GM10248 (cell line): ENCODE data around the gene TRAK2.

ENCODE experiments used
- CTCF ChIA-PET: fragments of 300-600 bp; sonication (Branson Sonifier 250); formaldehyde crosslinking; extraction: SDS; loops from one replicate; lab custom pipeline; 2021; ENCODE audit warnings: antibody characterized with exemption; lab: Yijun Ruan, JAX
- POLR2A ChIA-PET: fragments of 350-650 bp; sonication (Branson Sonifier 250); formaldehyde crosslinking; extraction: SDS; loops from one replicate; lab custom pipeline; 2020; ENCODE audit warnings: antibody characterized with exemption; lab: Yijun Ruan, JAX
- DNase-seq: peaks from one replicate; pipeline ENCODE4 v3.0.0; 2012; ENCODE audit errors: extremely low spot score
- TF ChIP-seq, protein P1 (sequence below): IDR thresholded peaks from 2 replicates; pipeline ENCODE4 v1.5.1; 2012; ENCODE audit warnings: mild to moderate bottlenecking, low read depth; ENCODE audit errors: extremely low read depth, missing control alignments, control extremely low read depth

TRAK2 gene

DNA sequence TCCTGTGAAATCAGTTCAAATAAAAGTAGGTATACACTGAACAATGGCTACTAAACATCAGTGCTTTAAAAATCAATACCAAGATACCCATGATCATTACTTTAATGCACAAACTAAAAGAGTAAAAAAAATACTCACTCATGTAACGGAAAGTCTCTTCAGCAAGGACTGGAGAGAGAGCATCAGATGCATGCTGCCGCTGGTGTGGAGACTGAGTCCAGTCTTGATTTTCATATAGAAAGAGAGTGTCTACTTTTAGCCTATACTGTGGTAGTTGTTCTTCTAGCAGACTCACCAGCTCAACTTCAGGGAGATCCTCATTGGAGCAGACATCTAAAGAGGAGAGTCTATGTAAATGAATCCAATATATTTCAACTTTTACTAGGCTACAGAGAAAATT, 44.0 kb downstream of the TRAK2 start:
- TF ChIP-seq, protein P1, sequence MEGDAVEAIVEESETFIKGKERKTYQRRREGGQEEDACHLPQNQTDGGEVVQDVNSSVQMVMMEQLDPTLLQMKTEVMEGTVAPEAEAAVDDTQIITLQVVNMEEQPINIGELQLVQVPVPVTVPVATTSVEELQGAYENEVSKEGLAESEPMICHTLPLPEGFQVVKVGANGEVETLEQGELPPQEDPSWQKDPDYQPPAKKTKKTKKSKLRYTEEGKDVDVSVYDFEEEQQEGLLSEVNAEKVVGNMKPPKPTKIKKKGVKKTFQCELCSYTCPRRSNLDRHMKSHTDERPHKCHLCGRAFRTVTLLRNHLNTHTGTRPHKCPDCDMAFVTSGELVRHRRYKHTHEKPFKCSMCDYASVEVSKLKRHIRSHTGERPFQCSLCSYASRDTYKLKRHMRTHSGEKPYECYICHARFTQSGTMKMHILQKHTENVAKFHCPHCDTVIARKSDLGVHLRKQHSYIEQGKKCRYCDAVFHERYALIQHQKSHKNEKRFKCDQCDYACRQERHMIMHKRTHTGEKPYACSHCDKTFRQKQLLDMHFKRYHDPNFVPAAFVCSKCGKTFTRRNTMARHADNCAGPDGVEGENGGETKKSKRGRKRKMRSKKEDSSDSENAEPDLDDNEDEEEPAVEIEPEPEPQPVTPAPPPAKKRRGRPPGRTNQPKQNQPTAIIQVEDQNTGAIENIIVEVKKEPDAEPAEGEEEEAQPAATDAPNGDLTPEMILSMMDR = no peak
- no peak for DNase-seq
- POLR2A ChIA-PET = no interaction called here
- CTCF ChIA-PET = no interaction called here

DNA sequence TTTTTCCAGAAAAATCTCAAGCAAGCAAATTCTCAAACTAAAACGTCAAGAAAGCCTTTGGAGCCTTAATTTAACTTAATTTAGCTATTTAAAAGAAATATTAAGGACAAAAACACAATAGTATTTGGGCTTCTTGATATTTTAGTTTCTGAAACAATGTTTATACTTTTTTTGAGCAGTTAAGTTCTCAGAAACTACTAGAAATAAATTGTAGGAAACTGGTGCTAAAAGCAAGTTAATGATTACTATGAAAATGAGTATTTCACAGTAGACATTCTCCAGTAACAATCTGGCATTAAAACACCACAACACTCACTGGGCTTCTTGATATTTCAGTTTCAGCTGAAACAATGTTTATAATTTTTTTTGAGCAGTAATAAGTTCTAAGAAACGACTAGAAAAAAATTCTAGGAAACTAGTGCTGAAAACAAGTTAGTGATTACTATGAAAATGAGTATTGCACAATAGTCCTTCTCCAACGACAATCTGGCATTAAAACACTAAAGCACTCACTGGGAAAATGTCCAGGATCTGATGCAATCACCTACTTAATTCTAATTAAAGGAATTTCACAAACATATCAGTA, 45.1 kb downstream of the TRAK2 start:
- no peak for DNase-seq
- CTCF ChIA-PET = no interaction called here
- POLR2A ChIA-PET = no interaction called here
- TF ChIP-seq, protein P1 = no peak

DNA sequence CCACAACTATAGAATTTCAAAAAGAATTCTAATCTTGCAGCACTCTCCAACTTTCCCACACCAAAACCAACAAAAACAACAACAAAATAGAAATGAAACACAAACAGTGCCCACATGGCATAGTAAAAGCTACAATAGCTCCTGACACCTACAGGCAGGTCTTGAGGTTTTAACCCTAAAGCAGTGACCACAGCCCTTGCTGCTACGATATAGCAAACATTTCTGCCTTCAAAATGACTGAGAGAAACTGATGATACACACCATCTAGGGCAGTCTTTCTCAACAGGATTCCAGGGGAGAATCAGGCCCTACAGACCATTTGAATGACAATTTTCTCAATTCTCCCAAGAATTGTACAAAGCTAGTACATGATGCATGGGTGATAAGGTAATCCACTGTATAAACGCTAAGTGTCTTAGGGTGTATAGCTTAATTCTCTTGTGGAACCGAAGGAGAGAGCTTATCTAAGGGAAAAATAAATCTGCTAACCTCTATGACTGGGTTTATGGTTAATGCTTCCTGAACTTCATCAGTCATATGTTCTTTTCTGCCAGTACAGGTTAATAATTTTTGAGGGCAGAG, 46.5 kb downstream of the TRAK2 start:
- TF ChIP-seq, protein P1 = no peak
- no peak for DNase-seq
- ChIA-PET CTCF (interaction anchor here (0.8 to 1.5 kb wide), 5 partner anchors 10 to 172 kb away, joined by 3 to 5 read pairs (median 3); no protein-coding TSS in a partner anchor), POLR2A (no interaction called here)

DNA sequence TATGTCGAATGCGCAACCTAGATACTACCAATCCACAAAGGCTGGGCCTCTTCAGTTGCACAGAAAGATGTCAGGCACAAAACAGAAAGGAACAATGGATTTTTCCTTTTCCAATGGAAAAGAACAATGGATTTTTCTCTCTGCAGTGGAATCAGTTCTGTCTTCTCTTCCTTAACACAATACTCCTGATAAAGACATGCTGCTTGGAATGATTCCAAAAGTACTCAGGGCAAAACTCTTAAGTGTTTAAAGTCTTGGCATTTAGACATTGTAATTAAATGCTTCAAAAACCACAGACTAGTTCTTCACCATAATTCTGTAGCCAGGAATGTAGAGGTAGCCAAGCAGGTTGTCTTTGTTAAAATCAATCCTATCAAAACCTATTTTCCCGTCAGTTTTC, 47.4 kb downstream of the TRAK2 start:
- ChIA-PET POLR2A (no interaction called here), CTCF (interaction anchor here (0.8 to 1.5 kb wide), 2 partner anchors 39 to 140 kb away, joined by 3 to 5 read pairs; no protein-coding TSS in a partner anchor)
- TF ChIP-seq, protein P1 = no peak
- DNase-seq = no peak

DNA sequence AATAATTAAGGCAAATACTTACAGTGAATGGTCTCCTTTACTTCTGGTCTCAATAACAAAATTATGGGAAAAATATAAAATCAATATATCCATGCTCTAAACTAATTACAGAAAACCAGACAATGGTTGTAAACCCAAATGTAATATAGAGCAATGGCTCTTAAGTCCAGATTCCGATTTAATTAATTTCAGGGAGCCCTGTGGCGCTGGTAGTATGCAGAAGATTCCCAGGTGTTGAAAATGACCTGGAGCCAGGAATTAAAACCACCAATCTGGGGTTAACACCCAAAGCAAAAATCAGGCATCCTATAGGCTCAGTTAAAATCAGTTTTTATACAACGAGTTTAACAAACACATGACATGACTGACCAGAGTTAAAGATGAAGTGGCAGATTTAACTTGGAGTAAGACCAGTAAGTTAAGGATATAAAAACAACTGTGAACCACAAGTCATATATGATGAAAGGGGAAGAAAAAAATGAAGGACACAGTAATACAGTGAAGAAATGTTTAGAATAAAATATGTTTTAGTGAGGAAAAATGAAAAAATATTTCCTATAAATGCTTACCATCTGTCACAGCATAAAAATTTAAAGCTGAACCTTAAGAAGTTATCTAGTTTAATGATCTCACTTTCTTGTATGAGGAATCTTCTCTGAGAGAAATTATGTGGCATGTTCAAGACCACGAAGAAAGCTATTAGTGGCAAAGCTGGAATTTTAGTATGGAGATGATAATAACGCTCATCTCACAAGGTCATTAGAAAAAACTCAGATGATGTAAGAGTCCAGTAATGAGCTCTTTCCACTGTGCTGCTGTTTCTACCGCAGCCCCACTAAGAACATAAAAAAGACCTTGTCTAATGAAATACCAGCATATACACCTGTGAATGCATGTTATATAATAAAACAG, 48.4 kb downstream of the TRAK2 start:
- CTCF ChIA-PET = interaction anchor here (0.6 to 1.4 kb wide), 3 partner anchors 9 to 313 kb away, joined by 3 read pairs; no protein-coding TSS in a partner anchor
- DNase-seq = no peak
- TF ChIP-seq, protein P1 = no peak
- POLR2A ChIA-PET = no interaction called here

DNA sequence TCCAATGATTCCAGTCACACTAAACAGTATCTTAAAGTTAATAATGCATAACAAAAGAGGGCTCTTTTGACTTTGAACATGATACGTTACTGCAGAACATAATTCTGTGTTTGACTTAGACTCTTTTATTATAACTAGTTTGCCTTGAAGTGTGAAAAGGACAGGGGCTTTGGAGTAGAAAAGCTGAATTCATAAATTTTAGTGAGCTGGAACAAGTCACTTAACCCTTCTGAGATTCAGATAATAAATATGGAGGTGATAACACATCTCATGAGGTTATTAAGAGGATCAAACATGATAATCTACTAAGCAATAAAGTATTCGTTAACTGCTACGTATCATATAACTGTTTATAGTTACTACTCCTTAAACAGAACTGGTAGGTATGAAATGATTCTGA, 49.4 kb downstream of the TRAK2 start:
- POLR2A ChIA-PET = no interaction called here
- TF ChIP-seq, protein P1 = no peak
- CTCF ChIA-PET = interaction anchor here (0.9 to 1.4 kb wide), 2 partner anchors 8 to 37 kb away, joined by 3 read pairs; no protein-coding TSS in a partner anchor
- DNase-seq = no peak
